Measurements from ENCODE around the gene CENPF. TPM values are rescaled to one million over a fixed set of nuclear protein-coding genes. Genes with fewer than 3 reads are reported as not detected.

The CENPF gene
- total and polyA plus RNA-seq, 9 of the 15 experiments (the other 6 are each of a cell fraction or from before 2014, with no cell fraction given) = 50.6 to 180 (median 98.3) TPM

DNA sequence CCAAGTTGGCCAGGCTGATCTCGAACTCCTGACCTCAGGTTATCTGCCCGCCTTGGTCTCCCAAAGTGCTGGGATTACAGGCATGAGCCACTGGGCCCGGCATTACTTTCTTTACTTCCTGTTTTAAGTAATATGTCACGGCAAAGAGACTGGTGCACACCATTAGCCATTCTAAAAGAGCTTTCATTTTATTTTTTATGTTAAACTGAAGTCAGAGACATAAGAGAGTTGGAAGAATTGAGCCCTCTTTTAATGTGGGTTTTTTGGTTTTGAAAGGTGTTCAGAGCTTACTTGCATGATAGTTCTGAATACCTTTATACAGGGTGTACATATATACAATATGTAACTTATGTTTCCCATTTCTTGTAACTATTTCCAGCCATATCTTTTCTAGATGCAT lies 14.3 kb downstream of the CENPF start:
- no peak overlapping the region for H3K9ac ChIP-seq (ENCODE audit: insufficient read depth in 1 of 2, low read depth in 2 of 2, low read length in 2 of 2)
- H3K27me3 ChIP-seq (ENCODE audit: control insufficient read depth in 2 of 2, insufficient read depth in 2 of 2, low read length in 2 of 2) = no peaks in the 10 kb centered on the region
- H3K4me1 ChIP-seq (replicated peaks in 1 of 2; ENCODE audit: control insufficient read depth in 2 of 2, insufficient read depth in 2 of 2, low read length in 2 of 2) = no peaks in the 10 kb centered on the region
- H3K4me2 ChIP-seq (ENCODE audit: insufficient read depth, low read length) = no peak overlapping the region
- peaks cover 88% of the 10 kb centered on the region for H3K36me3 ChIP-seq (ENCODE audit: control insufficient read depth, insufficient read depth, low read length)
- no peaks in the 10 kb centered on the region for H3K9me1 ChIP-seq (ENCODE audit: control insufficient read depth, insufficient read depth, low read length)
- TF ChIP-seq ZFPM2 (CRISPR knock-in tag; IDR thresholded peaks at IDR 0.05) (no peak), ATF2 (CRISPR knock-in tag; IDR thresholded peaks at IDR 0.05) (no peak), ZEB2 (IDR thresholded peaks at IDR 0.05) (no peak), TCF3 (CRISPR knock-in tag; IDR thresholded peaks at IDR 0.05) (no peak)
- no peak for DNase-seq (ENCODE audit: extremely low read depth in 1 of 4, low spot score in 3 of 4)
- H4K20me1 ChIP-seq (replicated peaks; ENCODE audit: control insufficient read depth, insufficient read depth, low read length) = no peaks in the 10 kb centered on the region; the same call in 1 of the 2 replicates
- CTCF ChIA-PET (ENCODE audit: low intra/inter-chr PET ratio) = no interaction called here
- H3K27ac ChIP-seq (ENCODE audit: extremely low read depth, low read depth, low read length) = no peak overlapping the region
- WGBS (ENCODE audit: insufficient coverage, low coverage, missing lambda C conversion rate) = 89% methylated on average over 4 of the region's 4 CpGs
- no peak for FAIRE-seq
- H2AFZ ChIP-seq (ENCODE audit: low read depth, low read length) = no peak overlapping the region
- peaks cover 25% of the 10 kb centered on the region for H3K79me2 ChIP-seq (ENCODE audit: control insufficient read depth, insufficient read depth, low read length)
- no peak overlapping the region for H3K4me3 ChIP-seq
- BruUV-seq (replicated peaks) = no TSS peak
- in situ Hi-C loops (cut with MboI) (no loop called here), intact Hi-C loops (cut with micrococcal nuclease) (no loop called here)
- ATAC-seq = no peak
- H3K9me3 ChIP-seq (replicated peaks; ENCODE audit: control insufficient read depth, insufficient read depth, low read depth, low read length) = no peaks in the 10 kb centered on the region
- POLR2A ChIA-PET = interaction anchor here (0.6 to 0.9 kb wide), 2 partner anchors 35 to 632 kb away, joined by 3 read pairs; no protein-coding TSS in a partner anchor

GRCh38 chr1:214617843-214618242 lies 14.8 kb downstream of the CENPF start:
- H3K4me1 ChIP-seq (replicated peaks in 1 of 2; ENCODE audit: control insufficient read depth in 2 of 2, insufficient read depth in 2 of 2, low read length in 2 of 2) = no peaks in the 10 kb centered on the region
- no peak for TF ChIP-seq ATF6 (CRISPR knock-in tag; IDR thresholded peaks at IDR 0.05)
- TF ChIP-seq ZNF140 (CRISPR knock-in tag; IDR thresholded peaks at IDR 0.05) = no peak
- TF ChIP-seq TBP (optimal IDR thresholded peaks at IDR 0.05; ENCODE audit: low read depth, low read length) = no peak
- no peak for TF ChIP-seq IFI16 (CRISPR knock-in tag; IDR thresholded peaks at IDR 0.05)
- TF ChIP-seq XRCC5 (IDR thresholded peaks at IDR 0.05; ENCODE audit: low read depth, low read length) = no peak
- no peak for TF ChIP-seq ZNF124 (CRISPR knock-in tag; IDR thresholded peaks at IDR 0.05)
- TF ChIP-seq, protein P1, sequence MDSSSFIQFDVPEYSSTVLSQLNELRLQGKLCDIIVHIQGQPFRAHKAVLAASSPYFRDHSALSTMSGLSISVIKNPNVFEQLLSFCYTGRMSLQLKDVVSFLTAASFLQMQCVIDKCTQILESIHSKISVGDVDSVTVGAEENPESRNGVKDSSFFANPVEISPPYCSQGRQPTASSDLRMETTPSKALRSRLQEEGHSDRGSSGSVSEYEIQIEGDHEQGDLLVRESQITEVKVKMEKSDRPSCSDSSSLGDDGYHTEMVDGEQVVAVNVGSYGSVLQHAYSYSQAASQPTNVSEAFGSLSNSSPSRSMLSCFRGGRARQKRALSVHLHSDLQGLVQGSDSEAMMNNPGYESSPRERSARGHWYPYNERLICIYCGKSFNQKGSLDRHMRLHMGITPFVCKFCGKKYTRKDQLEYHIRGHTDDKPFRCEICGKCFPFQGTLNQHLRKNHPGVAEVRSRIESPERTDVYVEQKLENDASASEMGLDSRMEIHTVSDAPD (CRISPR knock-in tag; IDR thresholded peaks at IDR 0.05) = no peak
- TF ChIP-seq ZNF785 (CRISPR knock-in tag; IDR thresholded peaks at IDR 0.05) = no peak
- no peak for TF ChIP-seq CBX3 (IDR thresholded peaks at IDR 0.05; ENCODE audit: borderline replicate concordance in 1 of 2, low read length in 2 of 2)
- no peak for TF ChIP-seq NFATC3 (IDR thresholded peaks at IDR 0.05)

More at GRCh38 chr1:214617843-214618242, 14.8 kb downstream of the CENPF start:
- Histone ChIP-seq H3K4me3 (no peak overlapping the region), H3K9ac (ENCODE audit: insufficient read depth in 1 of 2, low read depth in 2 of 2, low read length in 2 of 2) (no peak overlapping the region), H3K27ac (ENCODE audit: extremely low read depth, low read depth, low read length) (no peak overlapping the region), H3K9me1 (ENCODE audit: control insufficient read depth, insufficient read depth, low read length) (no peaks in the 10 kb centered on the region), H3K79me2 (ENCODE audit: control insufficient read depth, insufficient read depth, low read length) (peaks cover 19% of the 10 kb centered on the region), H3K27me3 (ENCODE audit: control insufficient read depth in 2 of 2, insufficient read depth in 2 of 2, low read length in 2 of 2) (no peaks in the 10 kb centered on the region), H3K9me3 (replicated peaks; ENCODE audit: control insufficient read depth, insufficient read depth, low read depth, low read length) (no peaks in the 10 kb centered on the region), H4K20me1 (replicated peaks; ENCODE audit: control insufficient read depth, insufficient read depth, low read length) (no peaks in the 10 kb centered on the region), H3K36me3 (ENCODE audit: control insufficient read depth, insufficient read depth, low read length) (peaks cover 92% of the 10 kb centered on the region), H3K4me2 (ENCODE audit: insufficient read depth, low read length) (no peak overlapping the region), H2AFZ (ENCODE audit: low read depth, low read length) (no peak overlapping the region)
- intact Hi-C loops (cut with micrococcal nuclease) (no loop called here), in situ Hi-C loops (cut with MboI) (no loop called here)
- ChIA-PET POLR2A (interaction anchor here (0.9 to 1.0 kb wide), 2 partner anchors 18 to 36 kb away, joined by 3 read pairs; no protein-coding TSS in a partner anchor), CTCF (ENCODE audit: low intra/inter-chr PET ratio) (no interaction called here)
- FAIRE-seq (no peak), ATAC-seq (no peak), DNase-seq (ENCODE audit: extremely low read depth in 1 of 4, low spot score in 3 of 4) (no peak)
- no TSS peak for BruUV-seq (replicated peaks)
- WGBS (ENCODE audit: insufficient coverage, low coverage, missing lambda C conversion rate) = 94% methylated on average over 6 of the region's 6 CpGs
